NB4 (cell line): Measurements from ENCODE around the gene GPR152.
"Not testable (repeated sequence)": the region's sequence is repeated elsewhere in the genome, so short reads cannot be mapped to it uniquely, and the experiment has no call there.

Experiments
- CTCF ChIP-seq: IDR thresholded peaks from one replicate; pipeline ENCODE4 v1.5.1; 2012; ENCODE audit warnings: low read depth, low read length
- POLR2A ChIP-seq: IDR thresholded peaks from 2 replicates; pipeline ENCODE4 v1.6.1; 2011; ENCODE audit warnings: mild to moderate bottlenecking; ENCODE audit not compliant: insufficient read length; ENCODE audit errors: extremely low read depth

- not testable (repeated sequence) for TF ChIP-seq CTCF, POLR2A
These were observed 33.4 kb upstream of the GPR152 start for GRCh38 chr11:67485873-67486361.
